A549 (cell line): ENCODE measurements around the gene TCP10L. TPM values are rescaled to one million over a fixed set of nuclear protein-coding genes. Genes with fewer than 3 reads are reported as not detected.

Experiments used
- HOXB5 ChIP-seq: fragments of 250-450 bp; sonication (Bioruptor Pico); IDR thresholded peaks from 2 replicates; pipeline ENCODE4 v1.5.0; 2020; ENCODE audit warnings: mild to moderate bottlenecking, moderate library complexity
- polyA plus RNA-seq, 4 experiments: library from polyadenylated mRNA; depleted of rRNA in 3 of 4; stranded (reverse); fragments of >200 nt; fragmentation: RNase III in 1 of 4; extraction: RNeasy Plus Mini Kit Qiagen cat#74134 plus additional on column Dnase treatment in 1 of 4; gene quantifications; 2 replicates in 3 of 4; 3 replicates in 1 of 4; pipeline ENCODE4 v1.2.3, GENCODE V29; 2011 to 2017
- small RNA-seq, 6 experiments: library from RNA; depleted of rRNA; stranded (forward); fragments of <200 nt; gene quantifications; one replicate each; pipeline ENCODE3, GENCODE V24; 2012

TCP10L gene
- polyA plus RNA-seq, 2 of the 4 experiments (the other 2 are of a cell fraction): 0.62 to 1.2 TPM

DNA sequence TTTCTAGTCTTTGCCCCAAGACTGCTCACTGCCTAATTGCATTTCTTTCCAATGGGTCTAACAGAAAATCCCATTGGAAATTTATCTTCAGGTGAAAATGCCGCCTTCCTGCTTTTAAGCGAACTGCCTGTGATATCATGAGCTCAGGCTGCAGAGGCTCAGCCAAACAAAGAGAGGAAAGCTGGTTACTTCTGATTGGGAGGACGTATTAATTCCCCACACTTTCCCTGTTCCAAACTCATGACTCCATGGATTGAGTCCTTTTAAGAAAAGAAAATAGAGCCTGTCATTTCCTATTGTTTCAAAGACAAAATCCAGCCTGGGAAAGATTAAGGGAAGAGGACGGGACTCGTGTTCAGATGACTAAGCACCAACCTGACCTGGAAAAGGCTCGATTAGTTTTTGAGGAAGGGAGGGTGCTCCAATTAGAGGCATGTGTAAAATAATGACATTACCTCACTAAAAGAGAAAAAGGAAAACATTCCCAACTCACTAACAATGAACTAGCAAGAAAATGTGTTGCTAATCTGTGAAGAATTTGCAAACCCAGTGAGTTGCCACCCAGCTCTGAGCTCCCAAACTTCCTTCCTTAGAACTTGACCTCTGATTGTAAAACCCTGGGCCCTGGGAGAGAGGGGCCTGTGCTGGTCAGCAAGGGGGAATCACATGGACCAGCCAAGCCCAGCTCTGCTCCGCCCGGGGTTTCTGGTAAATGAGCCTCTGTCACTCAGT is 61.2 kb downstream of the TCP10L start (continued):
- no peak for TF ChIP-seq HOXB5 (CRISPR knock-in tag)

Small RNA genes within 50 kb of the gene (small RNA-seq; reads per million reads assigned to genes)
- gene RF00438: 0 reads per million in 6 experiments
- gene RNA5SP490: 0 reads per million in 6 experiments

Other genes starting within 250 kb of the TCP10L start
- gene URB1, start 192.5 kb downstream of the TCP10L start, polyA plus RNA-seq (2011; rRNA removed): 8.7 and 9.0 TPM in 2 replicates
- gene URB1, start 192.5 kb downstream of the TCP10L start, polyA plus RNA-seq (2017; fragmentation: RNase III; extraction: RNeasy Plus Mini Kit Qiagen cat#74134 plus additional on column Dnase treatment): 9.5 to 10.3 TPM (median 10.1 TPM) in 3 replicates
- 41.1 and 45.5 TPM in 2 replicates for gene EVA1C, start 172.8 kb downstream of the TCP10L start, polyA plus RNA-seq (2011; rRNA removed)
- gene EVA1C, start 172.8 kb downstream of the TCP10L start, polyA plus RNA-seq (2017; fragmentation: RNase III; extraction: RNeasy Plus Mini Kit Qiagen cat#74134 plus additional on column Dnase treatment): 42.3 to 50.4 TPM (median 48.0 TPM) in 3 replicates
- 22.2 and 35.6 TPM in 2 replicates for gene CFAP298, start 26.9 kb upstream of the TCP10L start, polyA plus RNA-seq (2011; rRNA removed)
- 39.3 to 42.3 TPM (median 41.8 TPM) in 3 replicates for gene CFAP298, start 26.9 kb upstream of the TCP10L start, polyA plus RNA-seq (2017; fragmentation: RNase III; extraction: RNeasy Plus Mini Kit Qiagen cat#74134 plus additional on column Dnase treatment)
- 3.6 and 3.8 TPM in 2 replicates for gene SYNJ1, start 142.5 kb upstream of the TCP10L start, polyA plus RNA-seq (2011; rRNA removed)
- gene SYNJ1, start 142.5 kb upstream of the TCP10L start, polyA plus RNA-seq (2017; fragmentation: RNase III; extraction: RNeasy Plus Mini Kit Qiagen cat#74134 plus additional on column Dnase treatment): 2.2 to 2.4 TPM (median 2.3 TPM) in 3 replicates
- 36.0 and 43.7 TPM in 2 replicates for gene PAXBP1, start 186.2 kb upstream of the TCP10L start, polyA plus RNA-seq (2011; rRNA removed)
- 16.1 to 19.9 TPM (median 17.9 TPM) in 3 replicates for gene PAXBP1, start 186.2 kb upstream of the TCP10L start, polyA plus RNA-seq (2017; fragmentation: RNase III; extraction: RNeasy Plus Mini Kit Qiagen cat#74134 plus additional on column Dnase treatment)